ENCODE data around the gene RAPGEF1. TPM values are rescaled to one million over a fixed set of nuclear protein-coding genes. Genes with fewer than 3 reads are reported as not detected.

The RAPGEF1 gene
- total and polyA plus RNA-seq, 2 donors (not counting 1 experiment from before 2014, with no cell fraction given): 33.3 to 42.8 TPM

DNA sequence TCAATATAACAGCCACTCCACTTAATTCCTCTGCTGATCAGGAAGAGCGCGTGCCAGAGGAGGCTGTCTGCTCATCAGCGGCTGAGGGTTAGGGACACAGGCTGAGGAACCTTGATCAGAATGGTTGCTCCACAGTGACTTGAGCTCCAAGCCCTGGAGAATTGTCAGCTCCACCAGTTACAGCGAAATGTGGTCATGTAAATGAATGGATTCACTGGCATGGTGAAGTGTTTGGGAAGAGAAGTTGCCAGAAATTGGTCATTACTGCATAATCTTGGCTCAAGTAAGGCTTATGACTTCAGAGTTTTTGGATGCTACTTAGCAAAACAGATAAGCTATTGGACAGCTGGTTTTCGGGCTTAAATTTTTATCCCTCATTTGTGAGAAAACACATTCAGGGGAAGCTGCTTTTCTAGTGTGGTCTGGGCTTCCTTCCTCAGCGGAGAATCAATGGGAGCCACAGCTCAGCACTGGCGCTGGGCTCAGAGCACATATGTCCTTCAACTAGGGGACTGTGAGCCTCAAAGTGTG is 129.6 kb downstream of the RAPGEF1 start:
- DNase-seq (ENCODE audit: low read depth in 2 of 2): peak; percentile 94 to 97
- Histone ChIP-seq H4K20me1 (ENCODE audit: control insufficient read depth, extremely low read depth, insufficient read depth, low read length) (no peaks in the 10 kb centered on the region), H3K9ac (ENCODE audit: insufficient read depth, low read length) (no peak overlapping the region), H3K79me2 (ENCODE audit: control insufficient read depth, insufficient read depth, low read length) (no peaks in the 10 kb centered on the region), H3K9me3 (ENCODE audit: control insufficient read depth, insufficient read depth, low read depth, low read length) (no peaks in the 10 kb centered on the region), H3K27me3 (ENCODE audit: control insufficient read depth, insufficient read depth, low read length) (no peaks in the 10 kb centered on the region), H3K4me2 (ENCODE audit: extremely low read depth, insufficient read depth, low read length) (peak overlapping the region; percentile 97), H2AFZ (ENCODE audit: low read length) (no peak overlapping the region), H3K4me3 (replicated peaks in 1 of 4; ENCODE audit: control extremely low read depth in 1 of 4, insufficient read depth in 1 of 4, low read depth in 3 of 4, low read length in 4 of 4) (no peak overlapping the region), H3K4me1 (ENCODE audit: control insufficient read depth, extremely low read depth, insufficient read depth, low read length) (peaks cover 36% of the 10 kb centered on the region), H3K36me3 (ENCODE audit: control insufficient read depth, insufficient read depth, low read length) (peaks cover 2% of the 10 kb centered on the region), H3K27ac (ENCODE audit: insufficient read depth, low read length) (peak overlapping the region; percentile 96)
- TF ChIP-seq, protein P1, sequence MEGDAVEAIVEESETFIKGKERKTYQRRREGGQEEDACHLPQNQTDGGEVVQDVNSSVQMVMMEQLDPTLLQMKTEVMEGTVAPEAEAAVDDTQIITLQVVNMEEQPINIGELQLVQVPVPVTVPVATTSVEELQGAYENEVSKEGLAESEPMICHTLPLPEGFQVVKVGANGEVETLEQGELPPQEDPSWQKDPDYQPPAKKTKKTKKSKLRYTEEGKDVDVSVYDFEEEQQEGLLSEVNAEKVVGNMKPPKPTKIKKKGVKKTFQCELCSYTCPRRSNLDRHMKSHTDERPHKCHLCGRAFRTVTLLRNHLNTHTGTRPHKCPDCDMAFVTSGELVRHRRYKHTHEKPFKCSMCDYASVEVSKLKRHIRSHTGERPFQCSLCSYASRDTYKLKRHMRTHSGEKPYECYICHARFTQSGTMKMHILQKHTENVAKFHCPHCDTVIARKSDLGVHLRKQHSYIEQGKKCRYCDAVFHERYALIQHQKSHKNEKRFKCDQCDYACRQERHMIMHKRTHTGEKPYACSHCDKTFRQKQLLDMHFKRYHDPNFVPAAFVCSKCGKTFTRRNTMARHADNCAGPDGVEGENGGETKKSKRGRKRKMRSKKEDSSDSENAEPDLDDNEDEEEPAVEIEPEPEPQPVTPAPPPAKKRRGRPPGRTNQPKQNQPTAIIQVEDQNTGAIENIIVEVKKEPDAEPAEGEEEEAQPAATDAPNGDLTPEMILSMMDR (conservative IDR thresholded peaks at IDR 0.05 in 1 of 2, IDR thresholded peaks at IDR 0.05 in 1 of 2; ENCODE audit: low read depth in 1 of 2, low read length in 2 of 2): no peak
- no peak for TF ChIP-seq EZH2 (IDR thresholded peaks at IDR 0.05; ENCODE audit: low read length, missing control alignments)

DNA sequence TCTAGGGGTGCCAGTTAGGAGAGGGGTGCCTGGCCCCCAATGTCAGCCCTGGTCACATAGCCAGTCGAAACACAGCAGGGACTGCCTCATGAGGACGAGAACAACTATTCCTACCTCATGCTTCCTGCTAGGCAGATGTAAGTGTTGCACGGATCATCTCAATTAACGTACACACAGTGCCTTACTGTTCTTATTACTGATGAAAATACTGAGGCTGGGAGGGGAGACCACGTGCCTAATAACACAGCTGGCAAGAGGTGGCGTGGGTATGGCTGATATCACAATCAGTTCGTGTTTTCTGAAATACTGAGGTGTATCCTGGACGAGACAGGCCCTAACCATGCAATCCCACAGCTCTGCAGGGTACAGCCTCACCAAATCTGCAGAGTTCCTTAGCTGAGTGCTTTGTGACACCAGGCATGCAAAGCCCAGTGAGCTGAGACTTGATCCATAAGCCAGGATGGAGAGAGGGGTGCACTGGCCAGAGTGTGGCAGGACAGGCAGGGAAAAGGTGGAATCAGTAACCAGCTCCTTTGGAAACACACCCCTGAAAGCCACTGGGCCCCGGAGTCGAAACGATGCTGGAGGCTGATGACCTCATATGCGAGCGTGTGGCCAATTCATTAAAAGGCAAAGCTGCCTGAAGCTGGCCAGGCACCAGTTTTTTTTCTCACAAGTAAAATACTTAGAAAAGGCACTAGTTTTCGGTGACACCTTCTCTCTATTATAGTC is 130.6 kb downstream of the RAPGEF1 start:
- Histone ChIP-seq H3K36me3 (ENCODE audit: control insufficient read depth, insufficient read depth, low read length) (peaks cover 4% of the 10 kb centered on the region), H3K79me2 (ENCODE audit: control insufficient read depth, insufficient read depth, low read length) (no peaks in the 10 kb centered on the region), H3K9me3 (ENCODE audit: control insufficient read depth, insufficient read depth, low read depth, low read length) (no peaks in the 10 kb centered on the region), H3K4me2 (ENCODE audit: extremely low read depth, insufficient read depth, low read length) (peak overlapping the region; percentile 97), H3K4me3 (replicated peaks in 1 of 4; ENCODE audit: control extremely low read depth in 1 of 4, insufficient read depth in 1 of 4, low read depth in 3 of 4, low read length in 4 of 4) (peak overlapping the region in 3 of 4 experiments; percentile 0 to 35 (median 21)), H4K20me1 (ENCODE audit: control insufficient read depth, extremely low read depth, insufficient read depth, low read length) (no peaks in the 10 kb centered on the region), H2AFZ (ENCODE audit: low read length) (no peak overlapping the region), H3K27me3 (ENCODE audit: control insufficient read depth, insufficient read depth, low read length) (no peaks in the 10 kb centered on the region), H3K9ac (ENCODE audit: insufficient read depth, low read length) (peak overlapping the region; percentile 52), H3K4me1 (ENCODE audit: control insufficient read depth, extremely low read depth, insufficient read depth, low read length) (peaks cover 36% of the 10 kb centered on the region), H3K27ac (ENCODE audit: insufficient read depth, low read length) (peak overlapping the region; percentile 96)
- no peak for TF ChIP-seq EZH2 (IDR thresholded peaks at IDR 0.05; ENCODE audit: low read length, missing control alignments)
- TF ChIP-seq, protein P1 (conservative IDR thresholded peaks at IDR 0.05 in 1 of 2, IDR thresholded peaks at IDR 0.05 in 1 of 2; ENCODE audit: low read depth in 1 of 2, low read length in 2 of 2): peak in 1 of 2 donors; percentile 2
- DNase-seq (ENCODE audit: low read depth in 2 of 2): peak; percentile 77 to 83

DNA sequence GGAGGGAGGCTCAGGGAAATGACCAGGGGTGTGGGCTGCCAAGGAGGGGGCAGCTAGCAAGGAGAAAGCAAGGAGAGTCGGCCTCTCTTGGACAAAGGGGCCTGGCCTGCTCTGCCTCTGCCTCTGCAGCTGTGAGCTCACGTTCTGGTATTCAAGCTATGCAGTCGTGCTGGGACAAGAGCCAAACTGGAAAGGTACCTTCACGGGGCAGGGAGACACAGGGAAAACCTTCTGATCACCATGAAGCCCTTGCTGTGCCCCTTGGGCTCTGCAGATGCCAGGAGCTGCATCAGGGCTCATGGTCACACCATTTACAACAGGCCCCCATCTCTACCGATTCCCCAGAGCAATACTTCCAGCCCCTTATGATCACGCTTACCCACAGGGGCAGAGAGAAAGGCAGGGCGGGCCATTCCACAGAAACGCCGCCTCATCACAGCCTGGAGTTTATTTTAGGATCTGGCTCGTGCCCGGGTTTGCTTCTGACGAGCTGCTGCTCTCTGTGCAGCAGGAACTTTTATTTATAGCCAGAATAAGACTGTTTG is 131.3 kb downstream of the RAPGEF1 start:
- Histone ChIP-seq H3K4me1 (ENCODE audit: control insufficient read depth, extremely low read depth, insufficient read depth, low read length) (peaks cover 36% of the 10 kb centered on the region), H3K4me2 (ENCODE audit: extremely low read depth, insufficient read depth, low read length) (peak overlapping the region; percentile 97), H3K9ac (ENCODE audit: insufficient read depth, low read length) (peak overlapping the region; percentile 57), H3K27me3 (ENCODE audit: control insufficient read depth, insufficient read depth, low read length) (no peaks in the 10 kb centered on the region), H2AFZ (ENCODE audit: low read length) (peak overlapping the region; percentile 71), H3K9me3 (ENCODE audit: control insufficient read depth, insufficient read depth, low read depth, low read length) (no peaks in the 10 kb centered on the region), H3K4me3 (replicated peaks in 1 of 4; ENCODE audit: control extremely low read depth in 1 of 4, insufficient read depth in 1 of 4, low read depth in 3 of 4, low read length in 4 of 4) (peak overlapping the region; percentile 17 to 38 (median 30)), H3K36me3 (ENCODE audit: control insufficient read depth, insufficient read depth, low read length) (peaks cover 4% of the 10 kb centered on the region), H3K79me2 (ENCODE audit: control insufficient read depth, insufficient read depth, low read length) (no peaks in the 10 kb centered on the region), H4K20me1 (ENCODE audit: control insufficient read depth, extremely low read depth, insufficient read depth, low read length) (no peaks in the 10 kb centered on the region), H3K27ac (ENCODE audit: insufficient read depth, low read length) (peak overlapping the region; percentile 96)
- no peak for TF ChIP-seq EZH2 (IDR thresholded peaks at IDR 0.05; ENCODE audit: low read length, missing control alignments)
- TF ChIP-seq, protein P1 (conservative IDR thresholded peaks at IDR 0.05 in 1 of 2, IDR thresholded peaks at IDR 0.05 in 1 of 2; ENCODE audit: low read depth in 1 of 2, low read length in 2 of 2): no peak
- peak; percentile 81 to 93 for DNase-seq (ENCODE audit: low read depth in 2 of 2)

All from fibroblast of lung (primary cell).